OCI-LY1 (cell line): ENCODE data around the gene SLC13A2.
"Not testable (repeated sequence)": the region's sequence is repeated elsewhere in the genome, so short reads cannot be mapped to it uniquely, and the experiment has no call there.

Source experiments
- EZH2 ChIP-seq: fragments of 200-600 bp; sonication (generic), shearing (Covaris generic); IDR thresholded peaks from 2 replicates; pipeline ENCODE4 v1.8.0; 2017; ENCODE audit warnings: borderline replicate concordance, mixed run types, mild to moderate bottlenecking, antibody characterized with exemption, low read length, moderate library complexity, mixed read lengths
- TF ChIP-seq, protein P1 (sequence below): fragments of 200-600 bp; sonication (generic), shearing (Covaris generic); IDR thresholded peaks from 2 replicates; pipeline ENCODE4 v1.5.1; 2017; ENCODE audit warnings: mild to moderate bottlenecking, antibody characterized with exemption, low read length, moderate library complexity, mixed read lengths

- TF ChIP-seq, protein P1, sequence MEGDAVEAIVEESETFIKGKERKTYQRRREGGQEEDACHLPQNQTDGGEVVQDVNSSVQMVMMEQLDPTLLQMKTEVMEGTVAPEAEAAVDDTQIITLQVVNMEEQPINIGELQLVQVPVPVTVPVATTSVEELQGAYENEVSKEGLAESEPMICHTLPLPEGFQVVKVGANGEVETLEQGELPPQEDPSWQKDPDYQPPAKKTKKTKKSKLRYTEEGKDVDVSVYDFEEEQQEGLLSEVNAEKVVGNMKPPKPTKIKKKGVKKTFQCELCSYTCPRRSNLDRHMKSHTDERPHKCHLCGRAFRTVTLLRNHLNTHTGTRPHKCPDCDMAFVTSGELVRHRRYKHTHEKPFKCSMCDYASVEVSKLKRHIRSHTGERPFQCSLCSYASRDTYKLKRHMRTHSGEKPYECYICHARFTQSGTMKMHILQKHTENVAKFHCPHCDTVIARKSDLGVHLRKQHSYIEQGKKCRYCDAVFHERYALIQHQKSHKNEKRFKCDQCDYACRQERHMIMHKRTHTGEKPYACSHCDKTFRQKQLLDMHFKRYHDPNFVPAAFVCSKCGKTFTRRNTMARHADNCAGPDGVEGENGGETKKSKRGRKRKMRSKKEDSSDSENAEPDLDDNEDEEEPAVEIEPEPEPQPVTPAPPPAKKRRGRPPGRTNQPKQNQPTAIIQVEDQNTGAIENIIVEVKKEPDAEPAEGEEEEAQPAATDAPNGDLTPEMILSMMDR = not testable (repeated sequence)
- TF ChIP-seq EZH2 = not testable (repeated sequence)
Measured at GRCh38 chr17:28468033-28468735, 5.3 kb upstream of the SLC13A2 start.
